HG02763 (cell line): ENCODE results near the gene CTSD.
"Not testable (repeated sequence)": the region's sequence is repeated elsewhere in the genome, so short reads cannot be mapped to it uniquely, and the experiment has no call there.

Experiments
- ATAC-seq: cut with Tn5 transposase; IDR thresholded peaks from one replicate; pipeline ENCODE4 v1.9.1; 2021; ENCODE audit warnings: mild to moderate bottlenecking, moderate library complexity; ENCODE audit not compliant: unreplicated experiment

The CTSD gene

DNA sequence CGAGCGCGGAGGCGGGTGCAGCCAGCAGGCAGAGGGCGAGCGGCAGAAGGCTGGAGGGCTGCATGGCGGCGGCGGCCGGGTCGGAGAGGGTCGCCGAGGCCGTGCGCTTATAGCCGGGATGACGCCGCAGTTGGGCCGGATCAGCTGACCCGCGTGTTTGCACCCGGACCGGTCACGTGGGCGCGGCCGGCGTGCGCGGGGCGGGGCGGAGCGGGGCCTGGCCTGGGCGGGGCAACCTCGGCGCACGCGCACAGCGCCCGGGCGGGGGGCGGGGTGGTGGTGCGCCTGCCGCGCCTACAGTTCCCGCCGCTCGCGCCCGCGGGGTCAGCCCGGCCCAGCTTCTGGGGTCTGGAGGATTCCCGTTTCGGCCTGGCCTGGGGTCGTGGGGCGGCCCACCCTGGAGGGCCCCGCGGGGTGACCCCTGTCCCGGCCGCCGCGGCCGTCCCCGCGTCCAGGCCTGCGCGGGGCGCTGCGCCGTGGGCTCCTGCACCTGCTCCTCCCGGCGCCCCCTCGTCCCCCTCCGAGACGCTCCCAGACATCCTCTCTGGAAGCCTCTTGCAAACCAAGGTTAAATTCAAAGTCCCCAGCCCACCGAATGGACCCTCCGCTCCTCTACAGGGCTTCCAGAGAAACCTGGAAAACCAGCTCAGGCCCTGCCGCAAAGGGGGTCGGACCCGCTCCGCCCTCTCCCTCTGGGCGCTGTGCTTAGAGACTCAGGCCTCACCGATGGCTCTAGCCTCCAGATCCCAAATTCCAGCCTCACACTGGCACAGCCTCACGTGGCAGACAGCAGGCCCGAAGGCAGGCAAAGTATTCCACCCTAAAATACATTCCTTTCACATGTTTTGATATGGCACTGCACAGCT, at the start of gene CTSD:
TSS of gene CTSD (minus strand) at position 132 of the 866 bp plus-strand sequence. CDS start at position 64, 68 bp downstream.
- peak; percentile 74 for ATAC-seq

DNA sequence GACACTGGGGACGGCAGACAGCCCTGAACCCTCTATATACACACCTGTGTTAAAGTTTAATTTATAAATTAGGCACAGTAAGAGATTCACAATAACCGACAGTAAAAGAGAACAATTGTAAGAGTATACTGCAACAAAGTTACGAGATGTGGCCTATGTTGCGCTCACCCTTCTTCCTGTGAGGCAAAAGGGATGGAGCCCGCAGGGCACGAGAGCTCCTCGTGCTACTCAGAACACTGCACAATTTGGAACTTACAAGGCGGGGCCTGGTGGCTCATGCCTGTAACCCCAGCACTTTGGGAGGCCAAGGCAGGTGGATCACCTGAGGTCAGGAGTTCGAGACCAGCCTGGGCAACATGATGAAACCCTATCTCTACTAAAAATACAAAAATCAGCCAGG, 49.6 kb upstream of the CTSD start:
- ATAC-seq = not testable (repeated sequence)

GRCh38 chr11:1812801-1813200, 49.1 kb upstream of the CTSD start:
- ATAC-seq = no peak

DNA sequence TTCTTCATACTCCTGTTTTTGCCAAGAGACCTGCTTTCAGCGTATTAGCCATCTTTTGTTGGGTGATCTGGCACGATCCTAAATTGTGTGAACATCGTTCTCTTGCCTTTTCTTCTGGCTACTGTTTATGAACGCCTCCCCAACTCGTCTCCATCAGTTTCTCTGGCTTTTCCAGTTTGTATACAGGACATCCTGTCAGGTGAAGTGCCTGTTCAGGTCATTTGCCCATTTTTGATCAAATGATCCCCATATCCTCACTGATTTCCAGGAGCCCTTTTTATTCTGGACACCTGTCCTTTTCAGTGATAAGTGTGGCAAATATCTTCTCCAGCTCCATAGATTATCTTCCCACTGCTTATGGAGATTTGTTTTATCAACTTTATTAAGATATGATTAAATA, 48.5 kb upstream of the CTSD start:
- ATAC-seq = no peak

DNA sequence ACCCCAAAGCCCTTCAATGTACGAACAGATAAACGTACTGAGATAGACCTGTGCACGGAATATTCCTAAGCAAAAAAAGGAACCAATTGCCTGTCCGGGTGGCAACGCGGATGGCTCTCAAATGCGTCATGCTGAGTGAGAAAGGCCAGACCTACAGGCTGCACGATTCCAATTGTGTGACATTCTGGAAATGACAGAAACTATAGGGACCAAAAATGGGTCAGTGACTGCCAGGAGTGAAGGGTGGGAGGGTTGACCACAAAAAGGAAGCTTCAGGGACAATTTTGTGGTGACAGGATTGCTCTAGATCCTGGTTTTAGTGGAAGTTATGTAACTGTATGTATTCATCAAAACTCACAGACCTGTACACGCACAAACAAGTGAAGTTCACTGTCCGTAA, 47.0 kb upstream of the CTSD start:
- no peak for ATAC-seq

- no peak for ATAC-seq
These were observed 43.7 kb upstream of the CTSD start for GRCh38 chr11:1807264-1807995.

GRCh38 chr11:1805525-1805924, 41.8 kb upstream of the CTSD start:
- no peak for ATAC-seq

DNA sequence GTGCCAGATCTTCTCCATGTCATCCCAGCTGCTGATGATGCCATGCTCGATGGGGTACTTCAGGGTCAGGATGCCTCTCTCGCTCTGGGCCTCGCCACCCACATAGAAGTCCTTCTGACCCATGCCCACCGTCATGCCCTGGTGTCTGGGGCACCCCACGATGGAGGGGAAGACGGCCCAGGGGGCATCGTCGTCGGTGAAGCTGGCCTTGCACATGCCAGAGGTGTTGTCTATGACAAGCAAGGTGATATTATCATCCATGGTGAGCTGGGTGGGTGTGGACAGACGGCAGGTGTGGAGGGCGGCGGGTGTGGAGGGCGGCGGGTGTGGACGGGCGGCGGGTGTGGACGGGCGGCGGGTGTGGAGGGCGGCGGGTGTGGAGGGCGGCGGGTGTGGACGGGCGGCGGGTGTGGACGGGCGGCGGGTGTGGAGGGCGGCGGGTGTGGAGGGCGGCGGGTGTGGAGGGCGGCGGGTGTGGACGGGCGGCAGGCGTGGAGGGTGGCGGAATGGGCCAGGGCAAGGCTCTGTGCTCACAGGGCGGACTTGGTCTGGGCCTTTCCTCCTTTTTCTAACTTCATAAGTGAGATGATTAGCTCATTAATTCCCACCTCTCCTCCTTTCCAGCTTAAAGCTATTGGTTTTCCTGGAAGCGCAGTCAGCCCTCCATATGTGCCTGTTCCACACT, 40.2 kb upstream of the CTSD start:
- not testable (repeated sequence) for ATAC-seq

GRCh38 chr11:1803246-1803645, 39.5 kb upstream of the CTSD start:
- no peak for ATAC-seq

GRCh38 chr11:1797391-1798125, 33.8 kb upstream of the CTSD start:
- no peak for ATAC-seq

DNA sequence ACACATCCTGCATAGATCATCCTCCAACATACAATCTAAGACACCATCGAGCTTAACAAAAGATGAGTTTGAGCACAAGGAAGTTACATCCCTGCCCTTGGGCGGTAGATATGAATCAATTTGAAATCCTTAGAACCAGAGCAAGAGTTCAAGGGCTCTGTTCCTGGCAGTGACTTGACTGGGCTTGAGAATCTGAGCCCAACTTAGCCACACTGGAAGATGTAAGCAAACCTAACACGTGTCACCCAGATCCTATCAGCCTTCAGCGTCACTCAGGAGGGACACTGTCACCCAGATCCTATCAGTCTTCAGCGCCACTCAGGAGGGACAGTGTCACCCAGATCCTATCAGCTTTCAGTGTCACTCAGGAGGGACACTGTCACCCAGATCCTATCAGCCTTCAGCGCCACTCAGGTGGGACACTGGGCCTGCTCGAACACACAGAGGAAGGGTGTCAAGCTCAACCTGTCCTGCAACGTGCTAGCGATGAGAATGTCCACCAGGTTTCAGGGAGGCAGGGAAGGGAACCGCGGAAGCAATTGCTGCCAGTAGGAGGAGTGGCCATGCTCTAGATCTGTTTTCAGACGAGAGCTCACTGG, 32.8 kb upstream of the CTSD start:
- no peak for ATAC-seq

- no peak for ATAC-seq
These were observed 29.4 kb upstream of the CTSD start for GRCh38 chr11:1793081-1793480.

DNA sequence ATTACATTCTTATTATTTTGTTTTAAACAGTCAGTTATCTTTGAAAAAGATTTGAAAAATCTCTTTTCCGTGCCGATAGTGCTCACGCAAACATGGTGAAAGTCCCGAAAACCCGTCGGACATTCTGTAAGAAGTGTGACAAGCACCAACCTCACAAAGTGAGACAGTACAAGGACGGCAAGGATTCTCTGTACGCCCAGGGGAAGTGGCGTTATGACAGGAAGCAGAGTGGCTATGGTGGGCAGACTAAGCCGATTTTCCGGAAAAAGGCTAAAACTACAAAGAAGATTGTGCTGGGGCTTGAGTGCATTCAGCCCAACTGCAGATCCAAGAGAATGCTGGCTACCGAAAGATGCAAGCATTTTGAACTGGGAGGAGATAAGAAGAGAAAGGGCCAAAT, 28.7 kb upstream of the CTSD start:
- no peak for ATAC-seq

DNA sequence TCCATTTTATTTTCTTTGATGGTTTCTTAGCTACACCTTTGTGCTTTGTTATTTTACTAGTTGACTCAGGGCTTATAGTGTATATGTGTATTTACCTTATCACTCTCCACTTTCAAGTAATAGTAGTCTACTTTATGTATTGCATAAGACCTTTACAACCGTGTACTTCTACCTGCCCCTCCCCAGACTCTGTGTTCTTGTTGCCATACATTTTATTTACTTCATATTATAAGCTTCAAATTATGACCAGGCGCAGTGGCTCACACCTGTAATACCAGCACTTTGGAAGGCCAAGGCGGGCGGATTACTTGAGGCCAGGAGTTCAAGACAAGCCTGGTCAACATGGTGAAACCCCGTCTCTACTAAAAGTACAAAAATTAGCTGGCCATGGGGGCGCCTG, 28.2 kb upstream of the CTSD start:
- ATAC-seq = no peak

DNA sequence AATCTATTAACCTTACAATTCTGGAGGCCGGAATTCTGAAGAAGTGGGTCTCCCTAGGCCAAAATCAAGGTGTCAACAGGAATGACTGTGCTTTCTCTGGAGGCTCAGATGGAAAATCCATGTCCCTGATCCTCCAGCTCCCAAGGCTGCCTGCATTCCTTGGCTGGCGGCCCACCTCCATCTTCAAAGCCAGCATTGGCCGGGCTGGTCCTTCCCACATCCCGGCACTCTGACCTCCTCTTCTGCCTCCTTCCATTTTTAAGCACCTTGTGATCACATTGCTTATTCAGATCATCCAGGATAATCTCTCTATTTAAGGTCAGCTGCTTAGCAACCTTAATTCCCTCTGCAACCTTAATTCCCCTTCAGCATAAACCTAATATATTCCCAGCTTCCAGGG, 22.7 kb upstream of the CTSD start:
- no peak for ATAC-seq

- ATAC-seq = no peak
These were observed 22.2 kb upstream of the CTSD start for GRCh38 chr11:1785749-1786413.

GRCh38 chr11:1784761-1785650, 21.3 kb upstream of the CTSD start:
- no peak for ATAC-seq

- no peak for ATAC-seq
These were observed 20.2 kb upstream of the CTSD start for GRCh38 chr11:1783725-1784529.
